PC-9 (cell line): ENCODE results near the gene CA11.

ENCODE experiments used
- EZH2 ChIP-seq: fragments of 200-600 bp; sonication (generic); IDR thresholded peaks from 2 replicates; pipeline ENCODE4 v1.8.0; 2017; ENCODE audit warnings: antibody characterized with exemption, low read depth
- TF ChIP-seq, protein P1 (sequence below): fragments of 200-600 bp; sonication (generic); conservative IDR thresholded peaks from 2 replicates; pipeline ENCODE4 v1.6.1; 2017; ENCODE audit warnings: mixed run types, antibody characterized with exemption, mild to moderate bottlenecking, moderate library complexity

- TF ChIP-seq, protein P1, sequence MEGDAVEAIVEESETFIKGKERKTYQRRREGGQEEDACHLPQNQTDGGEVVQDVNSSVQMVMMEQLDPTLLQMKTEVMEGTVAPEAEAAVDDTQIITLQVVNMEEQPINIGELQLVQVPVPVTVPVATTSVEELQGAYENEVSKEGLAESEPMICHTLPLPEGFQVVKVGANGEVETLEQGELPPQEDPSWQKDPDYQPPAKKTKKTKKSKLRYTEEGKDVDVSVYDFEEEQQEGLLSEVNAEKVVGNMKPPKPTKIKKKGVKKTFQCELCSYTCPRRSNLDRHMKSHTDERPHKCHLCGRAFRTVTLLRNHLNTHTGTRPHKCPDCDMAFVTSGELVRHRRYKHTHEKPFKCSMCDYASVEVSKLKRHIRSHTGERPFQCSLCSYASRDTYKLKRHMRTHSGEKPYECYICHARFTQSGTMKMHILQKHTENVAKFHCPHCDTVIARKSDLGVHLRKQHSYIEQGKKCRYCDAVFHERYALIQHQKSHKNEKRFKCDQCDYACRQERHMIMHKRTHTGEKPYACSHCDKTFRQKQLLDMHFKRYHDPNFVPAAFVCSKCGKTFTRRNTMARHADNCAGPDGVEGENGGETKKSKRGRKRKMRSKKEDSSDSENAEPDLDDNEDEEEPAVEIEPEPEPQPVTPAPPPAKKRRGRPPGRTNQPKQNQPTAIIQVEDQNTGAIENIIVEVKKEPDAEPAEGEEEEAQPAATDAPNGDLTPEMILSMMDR, result no peak
- TF ChIP-seq EZH2, result no peak
These were observed 20.9 kb downstream of the CA11 start for GRCh38 chr19:48624791-48625723.
